Omental fat pad (tissue), 4 donors: ENCODE data around the gene GTF2H2C. TPM values are rescaled to one million over a fixed set of nuclear protein-coding genes. Genes with fewer than 3 reads are reported as not detected.
"Not testable (repeated sequence)": the region's sequence is repeated elsewhere in the genome, so short reads cannot be mapped to it uniquely, and the experiment has no call there.

Experiments used
- ATAC-seq: fragments of 150-250 bp; one replicate; pipeline ENCODE4 v1.9.1; 2016; ENCODE audit warnings: mild to moderate bottlenecking, moderate library complexity; ENCODE audit not compliant: low FRiP score
- DNase-seq: peaks from one replicate; pipeline ENCODE4 v3.0.0-alpha.2; 2019; ENCODE audit warnings: low spot score
- CTCF ChIP-seq, 3 donors: fragments of 450-650 bp; IDR thresholded peaks; one replicate each; pipeline ENCODE4 v1.5.1; 2016 to 2017; ENCODE audit warnings: antibody characterized with exemption in 3 of 3, mild to moderate bottlenecking in 3 of 3, moderate library complexity in 2 of 3
- total RNA-seq, 4 donors: library from RNA; depleted of rRNA; stranded (reverse); fragments of >200 nt; gene quantifications; one replicate each; pipeline ENCODE4 v1.1.0, GENCODE V29; 2016

GTF2H2C gene
- total RNA-seq, 4 donors from 2014 or later: 18.7 to 34.4 (median 22.1) TPM

GRCh38 chr5:69525490-69525889 is 34.5 kb upstream of the GTF2H2C start:
- ATAC-seq (no peak), DNase-seq (no peak)
- no peak for TF ChIP-seq CTCF (IDR thresholded peaks at IDR 0.05)

DNA sequence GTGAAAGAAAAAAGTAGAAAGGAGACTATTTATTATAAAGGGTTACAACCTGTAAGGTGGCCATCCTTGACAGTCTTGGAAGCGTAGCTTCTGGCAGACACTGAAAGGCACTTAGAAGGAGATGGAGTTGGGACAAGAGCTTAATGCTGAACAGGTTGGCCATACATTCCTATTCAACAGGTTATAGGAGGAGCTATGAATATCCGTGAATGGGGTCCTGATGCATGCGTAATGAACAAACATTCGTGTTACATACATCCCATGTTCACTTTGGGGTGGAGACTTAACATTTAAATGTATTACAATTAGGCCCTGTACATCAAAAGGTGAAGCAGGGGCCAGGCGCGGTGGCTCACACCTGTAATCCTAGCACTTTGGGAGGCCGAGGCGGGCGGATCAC is 33.3 kb upstream of the GTF2H2C start:
- DNase-seq (no peak), ATAC-seq (no peak)
- TF ChIP-seq CTCF (IDR thresholded peaks at IDR 0.05): no peak

DNA sequence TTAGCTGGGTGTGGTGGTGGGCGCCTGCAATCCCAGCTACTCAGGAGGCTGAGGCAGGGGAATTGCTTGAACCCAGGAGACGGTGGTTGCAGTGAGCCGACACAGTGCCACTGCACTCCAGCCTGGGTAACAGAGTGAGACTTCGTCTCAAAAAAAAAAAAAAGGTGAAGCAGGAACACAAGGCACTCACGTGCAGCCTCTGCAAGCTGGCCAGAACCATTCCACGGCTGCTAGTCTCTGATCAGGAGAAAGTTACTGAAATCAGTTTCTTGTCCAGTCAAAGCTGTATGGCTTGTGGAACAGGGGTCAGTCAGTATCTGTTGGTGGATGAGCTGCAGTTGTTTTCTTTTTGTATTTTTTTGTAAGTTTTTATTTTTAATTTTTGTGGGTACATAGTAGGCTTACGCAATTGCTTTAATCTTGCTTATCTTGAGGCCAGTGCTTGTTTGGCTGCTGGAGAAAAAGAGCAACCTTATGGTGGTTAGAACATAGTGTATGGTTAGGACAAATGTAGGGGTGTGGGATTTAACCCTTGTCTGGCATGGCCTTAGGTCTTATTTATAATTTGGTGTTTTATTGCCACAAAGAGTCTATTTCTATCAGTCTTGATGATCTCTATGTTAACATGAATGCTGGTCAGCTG is 32.7 kb upstream of the GTF2H2C start:
- TF ChIP-seq CTCF (IDR thresholded peaks at IDR 0.05): no peak
- ATAC-seq: no peak
- DNase-seq: no peak

DNA sequence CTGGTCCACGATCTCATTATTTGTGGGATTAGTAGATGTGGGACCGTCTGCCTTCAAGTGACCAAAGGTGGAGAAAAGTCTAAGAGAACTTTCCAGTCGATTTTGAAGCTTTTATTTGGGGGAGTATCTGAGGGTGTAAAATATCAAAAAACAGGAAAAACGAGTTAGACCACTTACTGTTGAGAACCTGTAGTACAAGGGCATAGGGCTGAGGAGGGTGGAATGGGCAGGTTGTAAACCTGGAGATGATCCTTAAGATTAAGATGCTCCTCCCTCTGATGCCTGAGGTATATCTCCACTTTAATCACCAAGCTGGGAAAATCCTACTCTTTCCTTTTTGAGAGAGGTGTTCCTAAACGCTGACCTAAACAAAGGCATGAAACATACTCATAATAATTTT is 32.0 kb upstream of the GTF2H2C start:
- ATAC-seq (no peak), DNase-seq (no peak)
- no peak for TF ChIP-seq CTCF (IDR thresholded peaks at IDR 0.05)

DNA sequence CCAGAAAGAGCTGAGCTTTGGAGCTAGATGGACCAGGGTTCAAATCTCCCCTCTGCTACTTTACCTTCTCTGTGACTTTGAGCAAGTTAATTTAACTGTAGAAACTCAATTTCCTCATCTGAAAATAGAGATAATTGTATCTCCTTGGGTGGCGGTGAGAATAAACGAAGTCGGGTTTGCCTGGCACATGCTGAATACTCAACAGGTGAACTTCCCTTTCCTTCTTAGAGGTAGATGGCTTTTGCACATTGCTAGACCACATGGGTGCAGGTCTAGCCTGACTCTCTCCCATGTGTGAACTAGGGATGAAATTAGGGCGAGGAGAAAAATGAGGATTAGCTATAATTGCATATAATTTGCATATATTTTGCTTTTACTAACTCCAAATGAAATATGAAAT is 31.4 kb upstream of the GTF2H2C start:
- no peak for DNase-seq
- TF ChIP-seq CTCF (IDR thresholded peaks at IDR 0.05): no peak
- no peak for ATAC-seq

DNA sequence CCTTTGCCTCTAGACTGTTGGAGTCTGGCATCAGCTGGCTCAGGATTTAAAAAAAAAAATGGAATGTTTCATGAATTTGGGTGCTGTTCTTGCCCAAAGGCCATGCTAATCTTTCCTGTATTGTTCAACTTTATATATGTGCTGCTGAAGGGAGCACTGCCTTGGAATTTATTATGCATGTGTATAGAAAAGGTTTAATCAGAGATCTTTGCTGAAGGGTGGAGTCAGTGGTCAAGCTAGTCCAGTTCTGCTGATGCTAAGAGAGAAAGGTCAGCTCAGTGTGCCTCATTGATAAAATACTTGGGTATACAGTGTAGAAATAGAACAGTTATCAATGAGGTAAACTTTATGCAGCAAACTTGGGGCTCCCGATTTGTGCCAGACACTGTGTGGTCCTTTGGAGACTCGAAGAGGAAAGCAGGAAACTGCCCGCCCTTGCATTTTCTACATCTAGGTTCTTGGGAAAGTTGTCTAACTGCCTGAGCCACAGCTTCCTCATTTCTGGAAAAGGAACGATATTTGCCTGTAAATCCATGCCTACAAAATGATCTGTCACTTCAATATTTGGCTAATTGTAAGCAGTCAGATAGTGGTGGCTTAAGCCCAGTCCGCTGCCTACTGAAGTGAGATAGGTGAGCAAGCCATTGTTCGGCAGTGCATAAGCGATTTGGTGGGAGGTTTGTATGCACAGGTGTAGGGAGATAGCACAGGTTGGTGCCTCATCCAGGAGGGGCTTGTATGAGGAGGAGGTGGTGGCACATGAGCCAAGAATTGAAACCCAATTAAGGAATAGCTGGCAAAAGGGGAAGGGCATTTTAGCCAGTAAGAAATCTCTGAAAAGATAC is 29.2 kb upstream of the GTF2H2C start:
- no peak for ATAC-seq
- TF ChIP-seq CTCF (IDR thresholded peaks at IDR 0.05): no peak
- DNase-seq: no peak

- TF ChIP-seq CTCF (IDR thresholded peaks at IDR 0.05): no peak
- DNase-seq (no peak), ATAC-seq (no peak)
These were observed 28.6 kb upstream of the GTF2H2C start for GRCh38 chr5:69531406-69531801.

- ATAC-seq, DNase-seq: not testable (repeated sequence)
These were observed 22.1 kb upstream of the GTF2H2C start for GRCh38 chr5:69537911-69538310.

GRCh38 chr5:69538735-69539134 is 21.3 kb upstream of the GTF2H2C start:
- not testable (repeated sequence) for ATAC-seq, DNase-seq

DNA sequence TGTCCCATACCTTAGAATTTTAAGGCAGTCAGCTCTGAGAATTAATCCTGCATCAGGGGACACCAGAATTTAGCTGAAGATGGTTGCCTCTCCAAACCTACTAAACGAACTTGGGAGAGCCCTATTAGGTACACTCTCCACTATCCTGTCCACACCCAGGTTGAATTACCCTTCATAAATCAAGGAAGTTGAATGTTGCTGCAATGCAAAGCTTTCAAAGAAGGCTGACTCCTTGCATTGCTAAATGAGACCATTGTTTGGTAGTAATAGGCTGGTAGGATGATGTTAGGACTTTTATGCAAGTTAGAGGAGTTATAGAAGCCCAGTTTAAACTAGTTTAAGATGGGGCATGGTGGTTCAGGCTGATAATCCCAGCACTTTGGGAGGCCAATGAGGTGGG is 18.6 kb upstream of the GTF2H2C start:
- not testable (repeated sequence) for ATAC-seq, DNase-seq
